NCI-H2196 (cell line): ENCODE measurements around the gene IRS1.

Experiments
- DNase-seq: peaks from one replicate; lab custom pipeline; 2025; ENCODE audit not compliant: unreplicated experiment; lab: John Stamatoyannopoulos, UW

IRS1 gene

GRCh38 chr2:226818930-226819329 lies 19.3 kb upstream of the IRS1 start:
- DNase-seq = no peak

- DNase-seq = peak; percentile 13
Measured at GRCh38 chr2:226813148-226813701, 13.6 kb upstream of the IRS1 start.

DNA sequence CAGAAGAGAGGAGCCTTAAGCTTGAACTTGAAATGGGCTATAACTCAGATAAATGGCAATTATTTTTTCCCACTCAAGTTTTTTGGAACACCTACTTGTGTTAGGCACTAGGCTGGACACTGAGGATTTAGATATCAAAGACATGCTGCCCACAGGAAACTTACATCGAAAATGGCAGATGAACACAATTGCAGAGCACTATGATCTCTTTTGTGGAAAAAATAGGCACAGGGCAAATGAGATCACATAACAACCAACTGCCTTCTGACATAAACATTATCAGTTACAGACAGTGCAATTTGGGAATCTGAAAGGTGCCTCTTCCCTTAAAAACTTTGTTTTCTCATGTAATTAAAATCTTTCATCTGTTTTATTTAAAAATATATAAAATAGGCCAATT lies 3.8 kb upstream of the IRS1 start:
- no peak for DNase-seq

DNA sequence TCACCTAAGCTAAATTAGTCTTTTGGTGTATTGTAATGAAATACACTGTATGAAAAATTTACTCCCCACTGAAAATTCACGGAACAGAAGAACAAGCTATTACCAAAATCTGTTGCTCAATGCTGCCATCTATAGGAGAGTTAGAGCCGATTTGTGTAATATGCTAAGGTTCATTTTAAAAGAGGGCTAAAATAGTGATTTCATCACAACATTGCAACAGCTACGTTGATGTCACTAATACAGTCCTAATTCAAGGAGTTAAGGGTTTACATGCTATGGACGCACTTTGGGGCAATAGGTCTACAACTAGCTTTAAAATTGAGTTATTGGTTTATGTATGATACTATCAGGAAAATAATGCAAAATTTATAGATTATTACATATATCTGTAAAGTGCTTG lies 3.0 kb upstream of the IRS1 start:
- DNase-seq = peak; percentile 75

- DNase-seq = peak; percentile 89
Measured at GRCh38 chr2:226800941-226801784, 1.5 kb upstream of the IRS1 start.

GRCh38 chr2:226799976-226800940 lies 638 bp upstream of the IRS1 start:
- no peak for DNase-seq

- no peak for DNase-seq
Measured at GRCh38 chr2:226798422-226799210, 1.0 kb downstream of the IRS1 start.

GRCh38 chr2:226797989-226798421 lies 1.6 kb downstream of the IRS1 start:
- DNase-seq = no peak

DNA sequence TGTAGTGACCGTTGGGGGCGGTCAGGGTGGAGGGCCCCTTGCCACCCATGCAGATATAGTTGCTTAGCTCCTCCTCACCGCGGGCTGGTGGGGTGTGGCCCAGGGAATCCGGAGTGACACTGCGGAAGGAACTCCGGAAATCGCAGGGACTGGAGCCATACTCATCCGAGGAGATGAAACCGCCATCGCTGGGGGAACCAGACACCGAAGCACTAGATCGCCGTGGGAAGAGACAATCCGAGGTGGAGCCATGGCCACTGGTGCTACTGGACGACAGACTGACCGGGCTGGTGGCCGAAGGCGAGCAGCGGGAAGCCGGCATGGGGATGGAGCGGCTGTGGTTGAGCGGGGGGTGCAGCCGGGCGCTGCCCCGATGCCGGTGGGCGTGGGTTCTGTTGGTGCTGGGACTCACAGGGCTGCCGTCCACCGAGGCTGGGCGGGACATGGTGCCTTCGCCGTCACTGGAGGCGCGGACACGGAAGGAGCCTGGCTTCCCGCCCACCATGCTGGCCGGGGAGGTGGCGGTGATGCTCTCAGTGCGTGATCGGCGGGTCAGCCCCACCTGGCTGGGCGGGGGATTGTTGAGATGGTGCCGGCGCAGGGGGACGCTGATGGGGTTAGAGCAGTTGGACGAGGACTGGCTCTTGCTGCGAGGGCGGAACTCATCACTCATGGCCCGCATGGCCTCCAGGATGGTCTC lies 2.2 kb downstream of the IRS1 start:
- no peak for DNase-seq

DNA sequence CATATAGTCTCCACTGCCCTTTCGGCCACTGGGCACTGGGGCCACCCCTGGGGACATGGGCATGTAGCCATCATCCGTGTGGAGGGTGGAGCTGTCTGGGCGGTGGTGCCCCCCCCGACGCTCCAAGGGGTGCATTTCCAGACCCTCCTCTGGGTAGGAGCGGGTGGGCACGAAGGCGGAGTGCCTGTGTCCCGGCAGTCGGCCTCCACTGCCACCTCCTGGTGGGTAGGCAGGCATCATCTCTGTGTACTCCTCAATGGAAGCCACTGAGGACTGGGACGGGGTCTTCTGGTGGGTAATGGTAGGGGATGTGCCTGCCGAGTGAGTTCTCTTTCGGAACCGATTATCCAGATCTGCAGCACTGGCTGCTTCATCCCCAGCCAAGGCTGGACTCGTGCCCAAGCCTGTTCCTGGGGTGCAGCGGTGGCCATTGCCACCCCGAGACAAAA lies 2.8 kb downstream of the IRS1 start:
- DNase-seq = no peak

- no peak for DNase-seq
Measured at GRCh38 chr2:226796012-226796839, 3.4 kb downstream of the IRS1 start.

DNA sequence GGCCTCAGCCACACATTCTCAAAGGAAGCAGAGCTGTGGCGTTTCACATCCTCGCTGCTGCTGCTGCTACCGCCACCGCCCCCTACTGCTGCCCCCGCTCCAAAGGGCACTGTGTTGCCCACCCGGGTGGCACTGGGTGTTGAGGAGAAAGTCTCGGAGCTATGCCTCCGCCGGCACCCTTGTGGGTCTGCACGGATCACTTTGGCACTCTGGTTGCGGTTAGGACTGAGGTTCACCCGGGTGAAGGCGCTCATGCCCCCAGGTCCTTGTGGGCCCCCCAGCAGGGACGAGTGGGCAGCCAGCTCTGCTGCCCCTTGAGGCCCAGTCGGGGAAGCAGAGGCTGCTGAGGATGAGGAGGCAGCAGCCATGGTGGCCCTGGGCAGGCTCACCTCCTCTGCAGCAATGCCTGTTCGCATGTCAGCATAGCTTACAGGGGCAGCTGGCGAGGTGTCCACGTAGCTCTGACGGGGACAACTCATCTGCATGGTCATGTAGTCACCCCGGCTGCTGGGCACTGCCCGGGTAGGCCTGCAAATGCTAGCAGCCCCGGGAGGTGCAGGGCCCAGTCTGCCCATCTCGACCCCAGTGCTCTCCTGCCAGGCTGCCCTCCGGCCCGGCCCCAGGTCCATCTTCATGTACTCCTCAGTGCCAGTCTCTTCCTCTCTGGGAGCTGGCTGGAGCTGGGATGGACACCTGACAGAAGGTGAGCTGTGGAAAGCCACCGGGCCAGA lies 4.2 kb downstream of the IRS1 start:
- no peak for DNase-seq

DNA sequence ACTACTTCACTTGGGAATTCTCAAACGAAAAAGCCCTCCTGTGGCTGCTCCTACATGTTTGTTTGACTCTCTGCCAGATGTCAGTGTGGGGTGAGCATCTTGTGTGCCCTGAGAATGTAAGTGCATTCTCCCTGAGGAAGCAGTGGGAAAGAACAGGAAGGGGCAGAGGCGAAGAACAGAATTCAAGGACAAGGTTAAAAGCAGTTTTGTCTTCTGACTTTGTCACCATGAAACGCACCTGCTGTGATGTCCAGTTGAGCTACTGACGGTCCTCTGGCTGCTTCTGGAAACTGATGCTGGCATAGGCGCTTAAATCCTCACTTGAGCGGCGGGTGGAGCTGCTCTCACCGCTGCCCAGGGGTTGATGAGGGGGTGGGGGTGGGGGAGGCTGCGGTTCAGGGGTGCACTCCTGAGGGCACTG lies 4.9 kb downstream of the IRS1 start:
- no peak for DNase-seq

DNA sequence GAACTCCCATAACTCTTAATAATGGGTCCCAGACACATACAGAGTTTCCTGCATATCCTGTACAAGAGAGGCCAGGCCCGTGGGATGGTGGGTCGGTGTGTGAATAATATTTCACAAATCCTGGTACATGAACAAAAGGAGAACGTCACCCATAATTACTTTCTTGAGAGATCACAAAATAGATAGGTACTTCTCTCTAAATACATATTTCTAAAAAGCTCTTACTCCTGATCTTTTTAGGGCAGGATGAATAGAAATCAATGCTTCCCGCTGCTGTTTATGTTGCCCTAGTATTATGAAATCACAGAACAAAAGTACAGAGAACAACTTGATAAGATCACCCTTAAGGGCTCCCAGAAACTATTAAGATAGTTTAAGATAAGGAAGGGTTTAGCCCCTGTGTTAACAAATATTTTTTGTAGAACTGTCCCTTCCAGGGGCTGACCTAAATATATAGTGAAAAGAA lies 5.4 kb downstream of the IRS1 start:
- no peak for DNase-seq

DNA sequence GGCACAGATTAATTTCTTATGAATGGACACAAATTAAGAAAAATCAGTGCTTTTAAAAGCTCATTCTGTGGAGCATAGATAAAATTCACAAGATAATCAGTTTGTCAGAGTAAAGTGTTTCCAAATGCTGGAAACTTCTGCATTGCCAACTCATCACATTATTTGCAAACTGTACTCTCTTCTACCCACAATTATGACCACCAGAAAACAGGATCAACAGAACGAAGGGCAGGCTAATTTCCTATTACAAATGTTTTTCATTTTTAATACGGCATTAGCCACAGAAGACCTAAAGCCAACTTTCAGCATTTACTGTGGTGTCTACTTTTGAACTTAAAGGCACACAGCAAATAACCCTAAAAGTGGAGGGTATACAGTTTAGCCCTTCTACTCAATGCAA lies 6.0 kb downstream of the IRS1 start:
- no peak for DNase-seq

- no peak for DNase-seq
Measured at GRCh38 chr2:226792155-226792881, 7.3 kb downstream of the IRS1 start.

DNA sequence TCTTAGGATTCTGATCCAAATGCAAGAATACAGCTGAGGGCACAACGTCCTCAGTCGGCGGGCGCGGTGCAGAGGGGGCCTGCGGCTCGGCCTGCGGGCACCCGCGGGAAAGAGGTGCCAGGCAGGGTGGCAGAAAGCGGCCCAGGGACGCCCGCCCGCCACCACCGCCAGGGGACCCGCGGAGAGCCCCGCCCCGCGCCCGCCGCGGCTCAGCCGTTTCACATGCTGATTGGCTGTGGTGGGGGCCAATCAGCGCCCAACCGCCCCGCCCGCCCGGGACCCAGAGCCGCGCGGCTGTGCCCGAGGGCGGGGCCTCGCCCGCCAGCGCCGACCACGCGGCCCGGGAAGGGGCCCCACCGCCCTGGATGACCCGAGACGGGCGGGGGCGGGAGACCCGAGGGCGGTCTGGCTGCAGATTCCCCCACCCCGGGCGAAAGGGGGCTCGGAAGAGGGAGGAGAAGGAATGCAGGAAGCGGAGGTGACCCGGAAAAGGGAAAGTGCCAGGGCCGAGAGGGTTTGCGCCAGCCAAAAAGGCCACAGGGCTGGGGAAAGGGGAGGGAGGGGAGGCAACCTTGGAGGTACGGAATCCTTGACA lies 8.0 kb downstream of the IRS1 start:
- peak; percentile 90 for DNase-seq
